ENCODE results near the gene NTN4.

NTN4 gene

DNA sequence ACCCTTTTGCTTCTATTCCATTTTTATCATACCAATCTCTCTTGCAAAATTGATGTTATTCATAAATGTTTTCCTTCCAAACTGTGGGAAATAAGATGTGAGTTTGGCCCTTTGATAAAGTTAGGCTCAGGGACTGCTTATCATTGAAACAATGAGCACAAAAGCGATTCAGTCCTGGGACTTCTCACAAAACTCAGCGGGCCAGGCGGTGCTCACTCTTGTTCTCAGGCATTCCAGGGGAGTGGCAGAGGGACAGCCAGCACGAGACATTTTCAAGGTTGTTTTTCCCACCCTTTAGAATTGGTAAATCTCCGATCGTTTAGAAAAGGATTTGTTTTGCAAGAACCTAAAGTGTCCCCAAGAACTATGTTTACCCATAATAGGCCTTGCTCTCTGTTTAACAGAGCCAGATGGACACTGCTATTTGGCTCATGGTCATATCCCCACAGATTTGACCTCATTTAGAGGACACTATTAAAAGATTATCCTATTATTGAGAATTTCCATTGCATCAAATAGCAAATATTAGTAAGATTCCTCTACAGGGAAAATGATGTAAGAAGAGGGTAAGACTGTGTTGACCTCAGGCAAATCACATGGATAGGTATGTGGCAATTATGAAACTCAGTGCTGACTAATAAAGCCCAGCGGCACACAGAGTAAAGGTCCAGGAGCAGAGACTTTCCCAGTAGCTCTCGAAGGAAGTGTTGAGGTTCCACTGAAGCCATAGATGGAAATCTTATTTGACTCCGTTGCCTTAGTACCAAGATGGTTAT, 136.6 kb downstream of the NTN4 start:
- DNase-seq: peak; percentile 29

DNA sequence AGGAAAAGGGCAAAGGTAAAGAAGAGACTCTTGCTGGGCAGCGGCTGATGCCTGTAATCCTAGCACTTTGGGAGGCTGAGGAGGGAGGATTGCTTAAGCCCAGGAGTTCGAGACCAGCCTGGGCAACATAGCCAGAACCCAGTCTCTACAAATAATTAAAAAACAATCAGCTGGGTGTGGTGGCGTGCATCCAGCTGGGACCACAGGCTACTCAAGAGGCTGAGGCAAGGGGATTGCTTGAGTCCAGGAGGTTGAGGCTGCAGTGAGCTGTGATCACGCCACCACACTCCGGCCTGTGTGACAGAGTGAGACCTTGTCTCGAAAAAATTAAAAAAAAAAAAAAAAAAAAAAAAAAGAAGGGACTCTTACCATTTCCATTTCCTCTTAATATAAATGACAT, 138.9 kb downstream of the NTN4 start:
- DNase-seq: no peak

GRCh38 chr12:95648990-95649791, 141.4 kb downstream of the NTN4 start:
- no peak for DNase-seq

DNA sequence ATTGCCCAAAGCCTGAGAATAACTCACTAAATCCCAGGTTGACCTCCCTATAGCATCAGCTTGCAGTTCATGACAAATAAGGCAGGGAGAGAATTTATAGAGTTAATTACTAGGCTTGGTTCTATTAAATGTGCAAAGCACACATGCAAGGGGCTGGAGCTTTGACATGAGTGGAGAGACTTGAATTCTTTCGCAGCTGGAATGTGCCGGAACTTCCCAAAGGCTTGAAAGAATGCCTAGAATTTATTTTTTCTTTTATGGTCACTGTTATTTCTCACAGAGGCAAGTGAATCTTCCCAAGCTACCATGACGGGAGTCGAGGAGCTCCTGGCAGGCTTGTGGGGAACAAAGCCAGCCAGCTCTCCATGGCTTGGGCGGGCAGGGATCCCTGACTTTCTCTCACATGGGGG, 143.8 kb downstream of the NTN4 start:
- DNase-seq: no peak

GRCh38 chr12:95643256-95643655, 147.3 kb downstream of the NTN4 start:
- no peak for DNase-seq

DNA sequence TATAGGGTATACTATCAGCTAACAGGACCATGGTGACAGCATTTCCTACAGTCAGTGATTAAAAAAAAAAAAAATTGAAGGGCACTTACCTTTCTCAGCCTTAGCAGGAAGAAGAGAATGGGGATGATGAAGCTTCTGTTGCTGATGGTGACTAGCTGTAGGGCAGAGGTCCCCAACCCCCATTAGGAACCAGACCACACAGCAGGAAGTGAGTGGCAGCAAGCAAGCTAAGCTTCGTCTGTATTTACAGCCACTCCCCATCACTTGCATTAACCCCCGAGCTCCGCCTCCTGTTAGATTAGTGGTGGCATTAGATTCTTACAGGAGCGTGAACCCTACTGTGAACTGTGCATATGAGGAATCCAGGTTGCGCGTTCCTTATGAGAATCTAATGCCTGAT, 148.0 kb downstream of the NTN4 start:
- no peak for DNase-seq

- no peak for DNase-seq
Measured at GRCh38 chr12:95641299-95641952, 149.1 kb downstream of the NTN4 start.

DNA sequence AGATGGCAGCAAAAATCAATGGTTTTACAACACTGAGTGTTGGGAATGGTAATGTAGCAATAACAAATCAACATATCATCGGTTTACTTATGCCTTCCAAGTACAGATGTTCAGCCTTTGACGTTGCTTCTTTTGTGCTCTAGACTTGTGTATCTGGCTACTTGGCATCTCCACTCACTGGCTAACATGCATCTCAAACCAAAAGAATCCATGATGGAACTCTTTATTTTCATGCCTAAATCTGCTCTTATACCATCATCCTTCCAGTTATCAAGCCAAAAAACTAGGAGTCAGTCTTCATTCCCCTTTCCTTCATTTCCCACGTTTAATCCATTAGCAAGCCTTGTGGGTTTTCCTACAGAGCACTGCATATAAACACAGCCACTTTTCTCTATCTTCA, 150.0 kb downstream of the NTN4 start:
- DNase-seq: no peak

GRCh38 chr12:95637471-95638155, 153.0 kb downstream of the NTN4 start:
- no peak for DNase-seq

GRCh38 chr12:95637010-95637409, 153.6 kb downstream of the NTN4 start:
- DNase-seq: no peak

DNA sequence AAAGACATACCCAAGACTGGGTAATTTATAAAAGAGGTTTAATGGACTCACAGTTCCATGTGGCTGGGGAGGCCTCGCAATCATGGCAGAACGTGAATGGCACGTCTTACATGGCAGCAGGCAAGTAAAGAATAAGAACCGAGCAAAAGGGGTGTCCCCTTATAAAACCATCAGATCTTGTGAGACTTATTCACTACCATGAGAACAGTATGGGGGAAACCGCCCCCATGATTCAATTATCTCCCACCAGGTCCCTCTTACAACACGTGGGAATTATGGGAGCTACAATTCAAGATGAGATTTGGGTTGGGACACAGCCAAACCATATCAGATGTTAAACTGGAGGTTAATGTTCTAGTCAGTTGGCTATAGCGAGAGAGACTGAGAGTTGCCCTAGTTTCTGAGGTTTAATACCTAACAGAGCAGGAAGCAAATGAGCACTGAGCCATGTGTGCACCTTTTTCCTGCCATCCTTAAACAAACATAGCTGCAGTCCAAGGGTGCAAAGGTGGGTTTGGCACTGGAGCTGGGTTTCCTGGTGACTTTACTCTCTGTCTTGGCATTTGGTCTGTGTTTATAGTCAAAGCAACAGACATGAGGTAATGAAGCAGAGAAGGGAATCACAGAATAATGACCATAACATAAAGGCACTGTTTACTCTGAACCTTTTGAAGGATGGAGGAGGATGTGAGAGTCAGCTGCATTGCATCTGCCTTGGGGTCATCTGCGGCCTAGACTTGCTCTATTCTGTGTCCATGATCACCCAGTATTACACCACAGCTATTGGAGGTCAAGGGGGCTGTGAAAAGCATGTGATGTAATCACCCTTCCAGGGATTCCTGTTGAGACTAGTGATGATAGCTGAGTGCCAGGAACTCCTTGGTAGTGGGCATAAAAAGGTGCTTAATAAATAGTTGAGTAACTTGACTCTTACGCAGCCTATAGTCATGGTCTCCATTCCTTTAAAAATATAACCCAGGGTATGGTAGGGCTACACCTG, 155.6 kb downstream of the NTN4 start:
- DNase-seq: no peak

DNA sequence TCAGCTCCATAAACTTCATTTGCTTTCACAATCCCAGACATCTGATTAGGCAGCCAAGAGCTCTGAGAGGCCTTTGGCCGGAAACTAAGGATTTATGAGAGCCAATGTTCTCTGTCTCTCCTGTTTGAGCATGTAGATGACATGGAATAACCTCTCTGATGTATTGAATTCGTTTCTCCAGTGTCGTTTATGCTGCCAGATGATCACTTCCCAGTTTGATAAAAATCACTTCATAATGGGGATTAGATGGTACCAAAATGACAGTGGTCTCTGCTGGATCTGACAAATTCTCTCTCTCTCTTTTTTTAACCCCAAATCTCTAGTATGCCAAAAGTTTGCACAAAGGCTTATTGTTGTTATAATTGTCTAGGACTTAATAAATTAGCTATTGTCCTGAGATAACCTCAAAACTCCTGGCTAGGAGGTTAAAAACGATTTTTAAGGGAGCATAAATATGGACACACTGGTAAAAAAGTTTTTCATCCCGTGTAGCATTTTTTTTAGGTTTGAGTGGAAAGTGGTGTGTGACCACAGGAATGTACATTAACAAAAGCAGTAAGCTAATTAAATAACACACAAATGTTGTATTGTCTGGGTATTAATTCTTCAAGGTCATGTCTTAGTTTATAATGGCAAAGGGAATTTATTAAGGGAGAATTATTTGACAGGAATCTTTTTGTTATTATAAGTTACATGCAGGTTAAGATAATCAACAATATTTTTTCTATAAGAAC, 156.7 kb downstream of the NTN4 start:
- DNase-seq: no peak

GRCh38 chr12:95633049-95633731, 157.4 kb downstream of the NTN4 start:
- DNase-seq: no peak

DNA sequence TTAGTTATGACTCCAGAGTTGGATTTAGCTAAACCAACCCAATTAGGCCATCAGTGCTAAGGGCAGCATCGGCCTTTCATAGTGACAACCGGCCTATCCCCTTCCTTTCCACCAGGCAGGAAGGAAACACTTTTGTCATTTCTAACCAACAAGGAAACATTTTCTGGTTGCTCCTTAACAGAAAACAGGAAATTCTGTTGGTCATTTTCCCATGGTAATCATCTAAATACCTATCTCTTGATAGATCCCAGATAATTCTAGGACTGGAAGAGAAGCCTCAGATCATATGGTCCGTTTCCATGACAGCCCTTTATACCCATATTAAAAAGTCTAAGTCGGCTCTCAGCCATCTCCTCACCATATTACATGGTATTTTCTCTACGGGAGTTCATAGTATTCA, 160.1 kb downstream of the NTN4 start:
- DNase-seq: no peak

- DNase-seq: no peak
Measured at GRCh38 chr12:95629392-95629791, 161.2 kb downstream of the NTN4 start.

- no peak for DNase-seq
Measured at GRCh38 chr12:95626854-95627253, 163.7 kb downstream of the NTN4 start.

- no peak for DNase-seq
Measured at GRCh38 chr12:95625012-95625411, 165.6 kb downstream of the NTN4 start.

DNA sequence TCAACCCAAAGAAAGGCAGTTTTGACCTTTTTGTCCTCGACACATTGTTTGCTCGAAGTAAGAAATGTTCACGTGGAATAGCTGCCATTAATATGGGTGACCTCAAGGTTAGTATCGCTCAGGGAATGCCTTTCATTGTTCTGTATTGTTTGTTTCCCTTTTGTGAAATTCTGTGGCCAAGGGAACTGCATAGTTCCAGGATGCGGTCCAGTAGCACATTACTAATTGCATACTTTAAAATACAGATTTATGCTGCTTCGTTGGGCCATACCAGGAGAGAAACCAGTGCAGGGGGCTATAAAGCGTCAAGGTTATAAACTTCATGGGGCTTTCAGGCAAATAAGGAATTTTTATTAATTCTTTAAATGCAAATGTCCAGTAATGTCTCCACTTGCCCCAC, 166.0 kb downstream of the NTN4 start:
- no peak for DNase-seq

GRCh38 chr12:95623554-95624170, 166.9 kb downstream of the NTN4 start:
- DNase-seq: peak; percentile 56

GRCh38 chr12:95622879-95623278, 167.7 kb downstream of the NTN4 start:
- no peak for DNase-seq
